Measurements from ENCODE around the gene PTGIR. TPM values are rescaled to one million over a fixed set of nuclear protein-coding genes. Genes with fewer than 3 reads are reported as not detected.

Gene PTGIR
- not detected in 2 replicates for total RNA-seq (2014; rRNA removed; shearing (Covaris generic); ENCODE audit: low replicate concordance)

DNA sequence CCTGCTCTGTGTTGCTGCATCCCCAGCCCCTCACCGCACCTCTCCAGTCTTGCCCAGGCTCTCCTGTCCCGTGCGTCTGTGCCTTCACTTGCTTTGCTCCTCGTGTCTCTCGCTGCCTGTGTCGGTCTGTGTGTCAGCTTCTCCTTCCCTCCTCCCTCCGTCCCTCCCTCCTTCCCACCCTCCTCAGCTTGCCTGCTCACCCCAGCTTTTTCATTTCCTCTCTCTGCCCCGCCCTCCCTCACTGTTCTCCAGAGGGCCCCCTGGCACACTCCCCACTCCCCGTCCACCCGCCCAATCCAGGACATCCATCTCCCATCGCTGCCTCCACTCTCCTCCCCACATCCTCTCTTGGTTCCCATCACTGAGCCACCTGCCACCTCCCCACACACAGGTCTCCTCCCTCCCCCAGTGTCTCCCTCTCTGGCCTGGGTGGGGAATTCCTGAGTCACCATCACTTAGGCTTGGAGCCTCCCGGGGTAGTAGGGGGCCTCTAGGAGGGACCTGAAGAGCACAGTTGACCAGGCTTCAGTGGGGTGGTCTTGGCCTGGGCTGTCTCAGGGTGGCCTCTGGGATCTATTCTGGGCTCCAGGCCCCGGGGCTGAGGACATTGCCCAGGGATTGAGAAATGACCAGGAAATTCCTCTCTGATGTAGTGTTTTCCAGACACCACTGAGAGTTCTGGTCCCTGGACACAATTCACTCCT lies at the start of gene PTGIR:
TSS of gene PTGIR (minus strand) at position 132 of the 704 bp plus-strand sequence. CDS start 864 bp downstream, outside the sequence.
- DNase-seq (ENCODE audit: low read depth) = no peak
- in situ Hi-C loops (cut with HindIII; ENCODE audit: low pct_unique_long_range_greater_than_20kb, low sequenced_read_pairs) = no loop called here

- DNase-seq (ENCODE audit: low read depth) = no peak
Measured at GRCh38 chr19:46670813-46671212, 45.9 kb upstream of the PTGIR start.

GRCh38 chr19:46668662-46669061 lies 43.8 kb upstream of the PTGIR start:
- in situ Hi-C loops (cut with HindIII; ENCODE audit: low pct_unique_long_range_greater_than_20kb, low sequenced_read_pairs) = no loop called here
- DNase-seq (ENCODE audit: low read depth) = no peak

More at GRCh38 chr19:46670813-46671212, 45.9 kb upstream of the PTGIR start:
- in situ Hi-C loops (cut with HindIII; ENCODE audit: low pct_unique_long_range_greater_than_20kb, low sequenced_read_pairs) = no loop called here

GRCh38 chr19:46665072-46665471 lies 40.2 kb upstream of the PTGIR start:
- DNase-seq (ENCODE audit: low read depth) = no peak
- in situ Hi-C loops (cut with HindIII; ENCODE audit: low pct_unique_long_range_greater_than_20kb, low sequenced_read_pairs) = no loop called here

DNA sequence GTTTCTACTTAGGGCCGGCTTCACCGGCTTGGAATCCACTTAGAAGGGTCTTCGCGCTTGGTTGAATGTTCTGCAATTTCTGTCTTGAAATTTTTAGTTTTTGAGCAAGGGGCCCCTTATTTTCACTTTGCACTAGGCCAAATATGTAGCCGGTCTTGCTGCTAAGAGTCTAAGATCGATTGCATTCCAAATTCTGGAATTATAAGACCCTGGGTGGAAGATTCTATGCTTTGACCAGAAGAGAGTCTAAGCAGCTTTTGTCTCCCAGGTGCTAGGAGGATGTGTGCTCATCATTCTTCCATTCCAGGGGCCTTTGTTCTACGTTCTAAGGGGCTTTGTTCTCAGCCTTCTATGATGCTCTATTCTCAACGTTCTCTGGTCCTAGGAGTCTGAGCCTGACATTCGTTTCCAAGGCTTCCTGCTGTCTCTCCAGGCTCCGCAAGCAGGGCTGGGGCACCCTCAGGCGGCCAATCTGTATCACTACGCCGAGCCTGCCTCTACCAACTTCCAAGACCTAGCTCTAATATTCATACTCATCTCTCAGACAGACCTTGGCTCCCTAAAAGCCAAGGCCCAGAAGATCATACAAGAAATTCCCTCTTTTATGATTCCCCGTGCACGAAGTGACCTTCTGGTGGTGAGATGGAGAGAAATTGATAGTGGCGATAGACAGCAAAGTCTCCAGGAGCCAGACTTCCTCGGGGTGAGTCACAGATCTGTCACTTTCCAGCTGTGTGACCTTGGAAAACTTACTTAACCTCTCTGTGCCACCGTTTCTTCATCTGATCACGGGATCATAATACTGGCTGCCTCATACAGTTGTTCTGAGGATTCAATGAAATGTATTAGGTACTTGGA lies 37.1 kb upstream of the PTGIR start:
- in situ Hi-C loops (cut with HindIII; ENCODE audit: low pct_unique_long_range_greater_than_20kb, low sequenced_read_pairs) = no loop called here
- DNase-seq (ENCODE audit: low read depth) = peak; percentile 74

DNA sequence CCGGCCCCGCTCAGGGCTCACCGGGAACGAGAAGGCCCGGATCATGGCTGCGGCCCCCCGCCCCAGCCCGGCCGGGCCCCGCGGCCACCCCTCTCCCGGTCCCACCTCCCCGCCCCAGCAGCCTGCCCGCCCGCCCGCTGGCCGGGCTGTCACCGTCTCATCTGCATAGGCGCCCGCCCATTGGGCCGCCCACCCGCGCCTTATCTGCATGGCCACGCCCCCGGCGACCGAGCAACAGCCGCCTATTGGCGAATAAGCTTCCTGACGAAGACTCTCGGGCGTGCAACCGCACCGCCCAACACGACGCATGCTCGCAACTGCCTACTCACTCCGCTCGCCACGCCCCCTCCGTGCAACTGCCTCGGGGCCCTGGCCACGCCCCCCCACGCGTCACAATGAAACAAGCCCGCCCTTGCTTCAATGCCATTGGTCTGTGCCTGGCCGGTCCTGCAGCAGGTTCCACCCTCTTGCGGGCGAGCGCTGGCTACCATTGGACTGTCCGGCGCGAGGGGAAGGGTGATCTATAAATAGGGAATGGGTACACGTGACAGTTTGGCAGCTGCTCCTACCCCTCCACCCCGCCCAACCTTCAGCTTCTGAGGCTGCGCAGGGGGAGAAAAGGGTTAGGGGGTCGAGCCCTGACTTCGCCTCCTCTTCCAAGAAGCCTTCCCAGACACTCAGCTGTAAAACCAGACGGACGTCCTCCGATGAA lies 36.3 kb upstream of the PTGIR start, which contains the start of gene DACT3:
TSS of gene DACT3 (minus strand) at position 163 of the 712 bp plus-strand sequence. CDS start at position 45, 118 bp downstream.
- in situ Hi-C loops (cut with HindIII; ENCODE audit: low pct_unique_long_range_greater_than_20kb, low sequenced_read_pairs) = no loop called here

GRCh38 chr19:46660551-46661019 lies 35.7 kb upstream of the PTGIR start:
- DNase-seq (ENCODE audit: low read depth) = no peak
- in situ Hi-C loops (cut with HindIII; ENCODE audit: low pct_unique_long_range_greater_than_20kb, low sequenced_read_pairs) = no loop called here

More for the DNA sequence above, 36.3 kb upstream of the PTGIR start, which contains the start of gene DACT3:
- peak; percentile 100 for DNase-seq (ENCODE audit: low read depth)

DNA sequence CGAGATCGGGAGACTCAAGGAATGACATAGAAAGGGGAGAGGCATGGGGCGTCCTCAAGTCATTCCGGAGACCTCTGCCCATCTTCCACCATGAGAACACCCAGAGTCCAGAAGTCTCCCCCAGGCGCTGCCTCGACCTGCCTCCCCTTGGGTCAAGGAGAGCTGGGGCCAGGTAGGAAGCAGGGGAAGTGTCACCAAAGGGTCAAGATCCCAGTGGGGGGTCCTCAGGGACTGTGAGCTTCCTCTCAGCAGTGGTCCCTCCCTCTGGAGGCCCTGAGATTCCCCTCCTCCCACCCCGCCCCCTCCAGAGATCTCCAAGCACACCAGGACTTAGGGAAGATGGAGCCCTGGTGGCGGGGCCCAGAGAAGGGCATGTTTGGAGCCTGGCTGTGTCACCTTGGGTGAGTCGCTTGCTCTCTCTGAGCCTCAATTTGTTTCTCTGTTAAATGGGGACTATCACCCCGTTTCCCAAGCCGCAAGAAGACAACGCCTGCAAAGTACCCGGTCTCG lies 35.2 kb upstream of the PTGIR start:
- in situ Hi-C loops (cut with HindIII; ENCODE audit: low pct_unique_long_range_greater_than_20kb, low sequenced_read_pairs) = no loop called here
- no peak for DNase-seq (ENCODE audit: low read depth)

- in situ Hi-C loops (cut with HindIII; ENCODE audit: low pct_unique_long_range_greater_than_20kb, low sequenced_read_pairs) = no loop called here
- DNase-seq (ENCODE audit: low read depth) = no peak
Measured at GRCh38 chr19:46659151-46660007, 34.5 kb upstream of the PTGIR start.

DNA sequence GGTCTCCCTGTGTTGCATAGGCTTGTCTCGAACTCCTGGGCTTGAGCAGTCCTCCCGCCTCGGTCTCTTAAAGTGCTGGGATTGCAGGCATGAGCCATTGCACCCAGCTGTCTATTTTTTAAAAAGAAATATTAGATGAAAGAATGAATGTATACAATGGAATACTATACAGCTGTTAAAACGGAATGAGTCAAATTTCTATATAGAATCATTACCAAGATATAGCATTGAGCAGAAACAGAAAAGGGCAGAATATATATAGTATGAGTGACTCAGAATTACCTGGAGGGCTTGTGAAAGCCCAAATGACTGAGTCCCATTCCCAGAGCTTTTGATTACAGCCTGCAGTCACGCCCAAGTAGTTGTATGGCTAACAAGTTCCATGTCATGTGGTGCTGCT lies 31.7 kb upstream of the PTGIR start:
- DNase-seq (ENCODE audit: low read depth) = no peak
- in situ Hi-C loops (cut with HindIII; ENCODE audit: low pct_unique_long_range_greater_than_20kb, low sequenced_read_pairs) = no loop called here

DNA sequence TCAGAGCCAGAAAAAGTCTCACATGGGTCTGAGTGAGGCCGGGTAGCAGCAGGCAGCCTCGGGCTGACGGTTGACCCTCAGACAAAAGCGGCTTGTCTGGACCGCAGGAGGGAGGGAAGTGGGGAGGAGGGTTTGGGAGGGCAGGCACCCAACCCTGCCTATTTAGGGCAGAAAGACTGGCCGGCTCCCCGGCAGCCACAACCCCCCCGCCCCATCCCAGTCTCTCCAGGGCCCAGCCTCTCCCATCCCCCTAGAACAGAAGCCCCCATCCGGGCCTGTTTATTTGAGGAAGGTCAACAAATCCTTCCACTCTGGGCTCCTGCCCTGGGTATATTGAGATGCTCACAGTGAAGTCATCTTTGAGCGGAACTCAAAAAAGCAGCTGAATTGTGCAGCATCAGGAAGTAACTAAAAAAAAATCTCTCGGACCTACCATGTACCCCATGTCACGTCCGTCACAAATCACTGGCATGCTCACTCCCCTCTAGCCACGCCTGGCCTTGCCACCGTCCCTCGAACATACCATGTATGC lies 29.8 kb upstream of the PTGIR start:
- no peak for DNase-seq (ENCODE audit: low read depth)
- in situ Hi-C loops (cut with HindIII; ENCODE audit: low pct_unique_long_range_greater_than_20kb, low sequenced_read_pairs) = no loop called here

GRCh38 chr19:46650445-46650844 lies 25.6 kb upstream of the PTGIR start:
- in situ Hi-C loops (cut with HindIII; ENCODE audit: low pct_unique_long_range_greater_than_20kb, low sequenced_read_pairs) = no loop called here

GRCh38 chr19:46648961-46649960 lies 24.4 kb upstream of the PTGIR start:
- DNase-seq (ENCODE audit: low read depth) = no peak
- in situ Hi-C loops (cut with HindIII; ENCODE audit: low pct_unique_long_range_greater_than_20kb, low sequenced_read_pairs) = no loop called here

More at GRCh38 chr19:46650445-46650844, 25.6 kb upstream of the PTGIR start:
- DNase-seq (ENCODE audit: low read depth) = no peak

DNA sequence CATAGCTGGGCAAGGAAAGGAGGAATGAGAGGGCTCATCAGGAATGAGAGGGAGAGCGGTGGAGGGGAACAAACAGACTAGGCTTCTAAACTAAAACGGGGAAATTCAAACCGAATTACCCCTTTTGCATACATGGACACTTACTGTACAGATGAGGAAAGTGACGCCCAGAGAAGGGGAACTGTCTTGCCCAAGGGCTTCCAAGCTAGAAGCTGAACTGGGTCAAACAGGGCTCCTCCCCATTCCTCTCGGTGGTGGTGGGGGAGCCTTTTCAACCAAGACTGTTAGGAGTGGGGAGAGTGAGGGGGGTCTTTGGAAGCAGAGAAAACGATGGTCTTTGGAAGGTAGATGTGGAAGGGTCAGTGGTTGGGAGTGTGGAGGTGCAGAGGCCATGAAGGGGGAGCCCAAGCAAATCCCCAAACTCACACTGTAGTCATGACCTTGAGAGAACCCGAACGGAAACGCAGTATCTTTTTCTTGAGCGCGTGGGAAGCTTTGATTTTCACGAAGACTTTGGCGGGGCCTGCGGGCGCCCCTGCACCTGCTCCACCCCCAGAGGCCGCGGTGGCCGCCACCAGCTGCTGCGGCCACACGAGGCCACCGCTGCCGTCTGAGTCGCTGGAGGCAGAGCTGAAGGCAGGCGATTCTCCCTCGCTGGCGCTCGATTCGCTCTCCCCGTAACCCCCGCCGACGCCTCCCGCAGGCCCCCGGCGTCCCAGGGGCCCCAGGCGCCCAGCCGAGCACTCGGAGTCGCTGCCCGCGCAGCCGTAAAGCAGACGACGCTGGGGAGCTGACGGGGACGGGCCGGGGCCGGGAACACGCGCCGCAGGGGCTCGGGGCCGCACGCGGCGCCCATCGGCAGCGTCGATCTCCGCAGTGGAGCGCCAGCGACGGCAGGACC lies 23.4 kb upstream of the PTGIR start:
- in situ Hi-C loops (cut with HindIII; ENCODE audit: low pct_unique_long_range_greater_than_20kb, low sequenced_read_pairs) = no loop called here
- no peak for DNase-seq (ENCODE audit: low read depth)

GRCh38 chr19:46646402-46646801 lies 21.5 kb upstream of the PTGIR start:
- in situ Hi-C loops (cut with HindIII; ENCODE audit: low pct_unique_long_range_greater_than_20kb, low sequenced_read_pairs) = no loop called here
- DNase-seq (ENCODE audit: low read depth) = no peak

All from Caki2 (cell line).